ENCODE data around the gene ADD2.

The ADD2 gene

GRCh38 chr2:70698847-70699246, 69.2 kb downstream of the ADD2 start:
- DNase-seq = no peak

- DNase-seq = no peak
These were observed 70.2 kb downstream of the ADD2 start for GRCh38 chr2:70697603-70698383.

- DNase-seq = no peak
These were observed 71.9 kb downstream of the ADD2 start for GRCh38 chr2:70696142-70696541.

- no peak for DNase-seq
These were observed 75.7 kb downstream of the ADD2 start for GRCh38 chr2:70692256-70692655.

GRCh38 chr2:70691497-70692140, 76.4 kb downstream of the ADD2 start:
- no peak for DNase-seq

- no peak for DNase-seq
These were observed 77.2 kb downstream of the ADD2 start for GRCh38 chr2:70690846-70691245.

- DNase-seq = no peak
These were observed 79.6 kb downstream of the ADD2 start for GRCh38 chr2:70688427-70688826.

- DNase-seq = no peak
These were observed 80.6 kb downstream of the ADD2 start for GRCh38 chr2:70687461-70687795.

GRCh38 chr2:70686577-70687460, 81.2 kb downstream of the ADD2 start:
- no peak for DNase-seq

- DNase-seq = no peak
These were observed 82.2 kb downstream of the ADD2 start for GRCh38 chr2:70685771-70686171.

GRCh38 chr2:70684846-70685622, 83.0 kb downstream of the ADD2 start:
- no peak for DNase-seq

GRCh38 chr2:70683455-70683854, 84.5 kb downstream of the ADD2 start:
- DNase-seq = no peak

GRCh38 chr2:70680735-70681134, 87.3 kb downstream of the ADD2 start:
- no peak for DNase-seq

GRCh38 chr2:70679259-70679658, 88.7 kb downstream of the ADD2 start:
- DNase-seq = no peak

- no peak for DNase-seq
These were observed 89.3 kb downstream of the ADD2 start for GRCh38 chr2:70678576-70679143.

GRCh38 chr2:70676301-70677035, 91.5 kb downstream of the ADD2 start:
- no peak for DNase-seq

GRCh38 chr2:70675862-70676261, 92.1 kb downstream of the ADD2 start:
- no peak for DNase-seq

- DNase-seq = no peak
These were observed 93.2 kb downstream of the ADD2 start for GRCh38 chr2:70674636-70675430.

- no peak for DNase-seq
These were observed 94.9 kb downstream of the ADD2 start for GRCh38 chr2:70673041-70673647.

- no peak for DNase-seq
These were observed 96.8 kb downstream of the ADD2 start for GRCh38 chr2:70671092-70671675.

Data from activated CD8-positive, alpha-beta memory T cell treated with anti-CD3 and anti-CD28 coated beads, Interleukin-2, amount 50 U/mL, for 4 hours (primary cell).